ENCODE results near the gene PEX16. TPM values are rescaled to one million over a fixed set of nuclear protein-coding genes. Genes with fewer than 3 reads are reported as not detected.

The PEX16 gene
- total and polyA plus RNA-seq, 9 of the 15 experiments (the other 6 are each of a cell fraction or from before 2014, with no cell fraction given), result 1.5 to 43.9 (median 14.6) TPM

DNA sequence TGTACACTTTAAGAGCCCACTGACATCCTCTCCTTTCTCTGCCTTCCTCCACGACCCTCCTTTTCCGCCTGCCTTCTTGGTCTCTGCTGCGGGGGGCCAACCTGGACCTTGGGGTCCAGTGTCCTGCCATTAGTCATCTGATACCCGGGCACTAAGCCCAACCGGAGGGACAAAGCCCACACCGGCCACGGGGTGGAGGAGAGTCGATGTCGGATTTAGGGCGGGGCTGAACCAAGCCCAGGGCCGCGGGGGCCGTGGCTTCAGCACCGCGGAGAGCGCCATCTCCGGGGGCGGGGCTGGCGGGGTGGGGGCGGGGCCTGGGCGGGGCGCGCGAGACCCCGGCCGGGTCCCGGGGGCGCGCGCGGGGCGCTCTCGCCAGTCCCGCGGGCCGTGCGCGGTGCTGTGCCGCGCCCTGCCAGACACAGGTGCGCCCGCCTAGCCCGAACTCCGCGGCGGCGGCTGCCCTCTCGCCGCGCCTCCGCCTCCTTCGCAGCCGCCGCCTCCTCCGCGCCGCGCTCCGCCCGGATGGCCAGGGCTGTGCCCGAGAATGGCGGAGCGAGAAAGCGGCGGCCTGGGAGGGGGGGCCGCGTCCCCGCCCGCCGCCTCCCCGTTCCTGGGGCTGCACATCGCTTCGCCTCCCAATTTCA lies 32.3 kb downstream of the PEX16 start, which contains the start of gene MAPK8IP1 (continued):
- TF ChIP-seq CEBPG (CRISPR knock-in tag; IDR thresholded peaks at IDR 0.05), result no peak
- TF ChIP-seq CEBPG (tag; conservative IDR thresholded peaks at IDR 0.05 in 1 of 2, IDR thresholded peaks at IDR 0.05 in 1 of 2), result no peak
- TF ChIP-seq SP1 (CRISPR knock-in tag; IDR thresholded peaks at IDR 0.05), result peak; percentile 69
- TF ChIP-seq MAZ (CRISPR knock-in tag; conservative IDR thresholded peaks at IDR 0.05 in 1 of 2, IDR thresholded peaks at IDR 0.05 in 1 of 2), result peak; percentile 37 to 81; a peak in 2 of 4 replicates
- no peak for TF ChIP-seq GABPB2 (CRISPR knock-in tag; conservative IDR thresholded peaks at IDR 0.05)
- no peak; the same call in 1 of the 2 replicates for TF ChIP-seq POLR2G (IDR thresholded peaks at IDR 0.05; ENCODE audit: low read depth, low read length)
- TF ChIP-seq, protein P1, sequence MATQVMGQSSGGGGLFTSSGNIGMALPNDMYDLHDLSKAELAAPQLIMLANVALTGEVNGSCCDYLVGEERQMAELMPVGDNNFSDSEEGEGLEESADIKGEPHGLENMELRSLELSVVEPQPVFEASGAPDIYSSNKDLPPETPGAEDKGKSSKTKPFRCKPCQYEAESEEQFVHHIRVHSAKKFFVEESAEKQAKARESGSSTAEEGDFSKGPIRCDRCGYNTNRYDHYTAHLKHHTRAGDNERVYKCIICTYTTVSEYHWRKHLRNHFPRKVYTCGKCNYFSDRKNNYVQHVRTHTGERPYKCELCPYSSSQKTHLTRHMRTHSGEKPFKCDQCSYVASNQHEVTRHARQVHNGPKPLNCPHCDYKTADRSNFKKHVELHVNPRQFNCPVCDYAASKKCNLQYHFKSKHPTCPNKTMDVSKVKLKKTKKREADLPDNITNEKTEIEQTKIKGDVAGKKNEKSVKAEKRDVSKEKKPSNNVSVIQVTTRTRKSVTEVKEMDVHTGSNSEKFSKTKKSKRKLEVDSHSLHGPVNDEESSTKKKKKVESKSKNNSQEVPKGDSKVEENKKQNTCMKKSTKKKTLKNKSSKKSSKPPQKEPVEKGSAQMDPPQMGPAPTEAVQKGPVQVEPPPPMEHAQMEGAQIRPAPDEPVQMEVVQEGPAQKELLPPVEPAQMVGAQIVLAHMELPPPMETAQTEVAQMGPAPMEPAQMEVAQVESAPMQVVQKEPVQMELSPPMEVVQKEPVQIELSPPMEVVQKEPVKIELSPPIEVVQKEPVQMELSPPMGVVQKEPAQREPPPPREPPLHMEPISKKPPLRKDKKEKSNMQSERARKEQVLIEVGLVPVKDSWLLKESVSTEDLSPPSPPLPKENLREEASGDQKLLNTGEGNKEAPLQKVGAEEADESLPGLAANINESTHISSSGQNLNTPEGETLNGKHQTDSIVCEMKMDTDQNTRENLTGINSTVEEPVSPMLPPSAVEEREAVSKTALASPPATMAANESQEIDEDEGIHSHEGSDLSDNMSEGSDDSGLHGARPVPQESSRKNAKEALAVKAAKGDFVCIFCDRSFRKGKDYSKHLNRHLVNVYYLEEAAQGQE (IDR thresholded peaks at IDR 0.05; ENCODE audit: borderline replicate concordance), result peak; percentile 98
- TF ChIP-seq, protein P1 (CRISPR knock-in tag; IDR thresholded peaks at IDR 0.05; ENCODE audit: low read depth), result peak; percentile 95
- peak; percentile 49; the same call in 1 of the 2 replicates for TF ChIP-seq RB1 (IDR thresholded peaks at IDR 0.05; ENCODE audit: low read depth)
- TF ChIP-seq POLR2A (conservative IDR thresholded peaks at IDR 0.05), result no peak
- TF ChIP-seq HNRNPH1 (optimal IDR thresholded peaks at IDR 0.05; ENCODE audit: low read depth, low read length), result no peak
- TF ChIP-seq FUS (optimal IDR thresholded peaks at IDR 0.05; ENCODE audit: low read depth, low read length), result no peak
- no peak for TF ChIP-seq ZNF764 (CRISPR knock-in tag; IDR thresholded peaks at IDR 0.05; ENCODE audit: low read depth)
- TF ChIP-seq MLX (CRISPR knock-in tag; conservative IDR thresholded peaks at IDR 0.05), result no peak

All from K562 (cell line).